Stimulated activated CD8-positive, alpha-beta memory T cell treated with anti-CD3 and anti-CD28 coated beads, Interleukin-12 subunit alpha, Interleukin-12 subunit beta, amount 100 ng/mL, for 1 hour (primary cell): ENCODE measurements around the gene CCDC66.

Experiments
- DNase-seq: peaks from one replicate; pipeline ENCODE4 v3.0.0-alpha.2; 2020; ENCODE audit warnings: low read depth

CCDC66 gene

GRCh38 chr3:56621681-56622080 lies 64.7 kb downstream of the CCDC66 start:
- DNase-seq = no peak

DNA sequence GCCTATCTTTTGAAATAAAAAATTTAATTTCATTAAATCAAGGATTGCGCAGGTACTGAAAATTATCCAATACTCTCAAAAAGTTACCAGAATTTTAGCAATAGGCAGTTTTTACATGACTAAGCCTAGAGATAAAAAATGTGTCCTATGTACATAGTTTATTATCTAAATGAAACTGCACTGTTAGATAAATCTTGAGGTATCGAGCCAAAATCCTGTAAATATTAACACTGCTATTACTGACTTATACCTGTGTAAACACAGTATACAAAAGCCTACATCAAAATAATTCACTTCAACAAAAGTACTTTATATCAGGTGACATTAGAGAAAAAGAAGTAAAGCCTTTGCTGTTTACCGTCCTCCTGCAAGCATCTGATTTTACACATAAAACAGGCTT lies 65.4 kb downstream of the CCDC66 start:
- DNase-seq = no peak

- DNase-seq = no peak
Measured at GRCh38 chr3:56624725-56625124, 67.8 kb downstream of the CCDC66 start.

DNA sequence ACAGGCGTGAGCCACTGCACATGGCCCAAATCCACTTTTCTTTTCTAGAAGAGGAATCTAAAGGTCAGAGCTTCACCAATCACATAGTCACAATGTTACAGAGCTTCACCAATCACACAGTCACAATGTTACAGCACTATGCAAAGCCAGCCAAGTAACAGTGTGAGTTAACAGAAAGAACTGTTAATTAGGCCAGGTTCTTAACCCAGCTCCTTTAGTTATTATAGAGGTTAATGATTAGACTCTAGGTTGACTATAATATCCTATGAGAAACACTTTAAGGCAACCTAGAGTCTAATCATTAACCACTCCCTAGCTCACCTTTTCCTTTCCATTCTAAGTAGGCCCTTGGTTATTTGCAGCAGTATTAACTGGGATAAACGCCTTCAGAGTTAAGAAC lies 72.1 kb downstream of the CCDC66 start:
- DNase-seq = no peak

- no peak for DNase-seq
Measured at GRCh38 chr3:56629451-56629850, 72.5 kb downstream of the CCDC66 start.

GRCh38 chr3:56630966-56631365 lies 74.0 kb downstream of the CCDC66 start:
- no peak for DNase-seq

GRCh38 chr3:56633181-56633580 lies 76.2 kb downstream of the CCDC66 start:
- DNase-seq = no peak

DNA sequence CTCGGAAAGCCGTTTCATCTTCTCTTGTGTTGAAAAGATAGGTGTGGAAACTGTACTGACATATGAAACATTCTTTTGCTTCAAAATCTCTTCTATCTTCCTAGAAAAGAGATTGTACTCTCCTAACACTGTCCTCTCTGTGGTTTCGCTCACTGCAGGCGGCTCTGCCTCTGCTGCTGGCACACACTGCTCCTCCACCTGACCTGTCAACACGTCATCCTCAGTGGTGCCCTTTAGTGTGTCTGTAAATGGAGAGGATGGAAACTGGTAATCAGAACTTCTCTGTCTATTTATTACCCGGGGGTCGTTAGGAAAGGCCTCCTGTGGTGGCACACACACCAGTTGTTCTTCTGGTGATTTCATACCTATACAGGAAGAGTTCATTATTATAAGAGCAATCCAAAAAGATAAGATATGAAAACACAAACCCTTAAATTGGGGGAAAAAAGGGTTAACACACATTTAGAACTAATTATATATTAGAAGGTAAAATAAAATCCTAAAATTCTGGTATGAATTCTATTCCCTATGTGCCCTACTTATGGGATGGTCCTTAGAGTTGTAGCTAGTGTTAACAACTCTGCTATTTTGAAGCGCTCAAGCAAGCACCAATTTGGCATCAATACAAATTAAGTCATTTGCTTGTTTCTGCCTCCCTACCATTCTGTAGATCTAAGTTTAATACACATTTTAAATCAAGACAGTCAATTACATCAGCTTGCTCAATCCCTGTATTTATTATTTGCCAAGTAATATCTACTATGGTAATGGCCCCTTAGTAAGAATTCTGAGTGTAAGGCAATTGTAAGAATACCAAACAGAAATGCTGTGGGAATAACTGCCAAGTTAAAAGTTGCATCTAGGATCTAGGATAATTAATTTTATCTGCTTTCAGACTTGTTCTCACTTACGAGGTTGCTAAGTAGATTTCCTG lies 76.9 kb downstream of the CCDC66 start:
- DNase-seq = no peak

DNA sequence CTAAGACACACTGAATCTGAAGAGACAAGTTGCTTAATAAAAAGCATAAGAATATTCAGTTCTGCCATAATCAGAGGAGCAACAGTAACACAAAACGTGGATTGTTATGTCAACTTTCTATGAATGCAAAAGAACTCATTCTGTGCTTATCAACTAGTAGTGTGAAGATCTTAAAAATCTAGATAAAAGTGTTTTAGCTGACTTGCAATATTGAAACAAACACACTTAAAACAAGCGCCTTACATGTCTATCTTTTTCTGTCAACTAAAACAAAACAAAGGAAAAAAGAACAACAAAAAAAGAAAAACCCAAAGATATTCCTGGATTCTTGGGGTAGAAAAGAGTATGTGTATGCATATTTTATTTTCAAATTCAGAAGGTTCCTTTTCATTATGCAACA lies 88.4 kb downstream of the CCDC66 start:
- no peak for DNase-seq

DNA sequence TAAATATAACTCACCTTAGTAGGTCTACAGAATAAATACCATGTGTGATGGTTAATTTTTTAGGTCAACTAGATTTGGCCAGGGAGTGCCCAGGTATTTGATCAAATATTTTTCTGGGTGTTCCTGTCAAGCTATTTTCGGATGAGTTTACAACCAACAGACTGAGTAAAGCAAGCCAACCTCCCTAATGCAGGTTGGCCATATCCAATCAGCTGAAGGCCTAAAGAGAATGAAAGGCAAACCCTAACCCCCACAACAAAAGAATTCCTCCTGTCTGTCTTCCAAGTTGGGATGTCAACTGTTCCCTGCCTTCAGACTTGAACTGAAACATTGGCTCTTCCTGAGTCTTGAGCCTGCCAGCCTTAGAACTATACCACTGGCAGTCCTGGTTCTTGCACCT lies 97.5 kb downstream of the CCDC66 start:
- no peak for DNase-seq

DNA sequence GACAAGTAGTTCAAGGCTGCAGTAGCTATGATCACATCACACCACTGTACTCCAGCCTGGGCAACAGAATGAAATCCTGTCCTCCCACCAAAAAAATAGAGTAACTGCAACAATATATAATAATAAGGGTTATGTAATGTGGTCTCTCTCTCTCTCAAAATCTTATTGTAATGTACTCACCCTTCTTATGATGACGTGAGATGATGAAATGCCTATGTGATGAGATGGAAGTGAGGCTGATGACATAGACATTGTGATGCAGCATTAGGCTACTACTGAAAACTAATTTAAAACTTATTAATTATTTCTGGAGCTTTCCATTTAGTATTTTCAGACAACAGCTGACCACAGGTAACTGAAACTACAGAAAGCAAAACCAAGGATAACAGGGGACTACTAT lies 98.7 kb downstream of the CCDC66 start:
- DNase-seq = no peak

DNA sequence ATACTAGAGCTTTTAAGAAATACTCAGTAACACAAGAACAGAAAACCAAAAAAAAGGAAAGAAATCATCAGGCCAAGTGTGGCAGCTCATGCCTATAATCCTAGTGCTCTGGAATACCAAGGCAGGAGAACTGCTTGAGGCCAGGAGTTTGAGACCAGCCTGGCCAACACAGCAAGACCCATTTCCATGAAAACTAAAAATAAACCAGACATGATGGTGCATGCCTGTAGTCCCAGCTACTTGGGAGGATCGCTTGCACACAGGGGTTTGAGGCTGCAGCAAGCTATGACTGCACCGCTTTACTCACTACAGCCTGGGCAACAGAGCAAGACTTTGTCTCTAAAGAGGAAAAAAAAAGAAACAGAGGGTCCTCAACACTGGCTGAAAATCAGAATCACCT lies 107.8 kb downstream of the CCDC66 start:
- DNase-seq = no peak

DNA sequence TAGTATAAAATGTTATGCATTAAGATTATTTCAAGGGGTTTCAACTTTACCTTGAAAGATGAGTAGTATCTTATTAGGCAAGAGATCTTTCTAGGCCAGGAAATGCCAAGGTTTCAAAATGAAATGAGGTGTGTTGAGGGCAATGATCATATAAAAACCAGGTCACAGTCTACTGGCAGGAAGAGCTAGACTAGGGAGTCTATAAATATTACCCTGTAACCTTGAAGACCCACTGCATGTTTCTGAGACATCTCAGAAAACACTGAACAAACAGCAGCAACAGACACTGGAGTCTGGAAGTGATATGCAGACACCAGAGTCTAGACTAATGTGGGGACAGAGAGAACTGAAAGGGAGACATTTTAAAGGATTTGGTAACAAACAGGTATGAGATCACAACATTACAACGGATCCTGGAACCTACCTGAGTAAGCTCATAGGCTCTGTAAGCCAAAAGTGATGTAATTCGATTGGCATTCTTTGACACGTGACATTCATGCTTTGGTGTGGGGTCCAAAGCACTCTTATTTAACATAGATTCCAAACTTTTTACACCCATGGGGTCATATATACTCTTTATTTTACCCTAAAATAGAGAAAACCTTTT lies 111.1 kb downstream of the CCDC66 start:
- DNase-seq = no peak
